8988T (cell line): ENCODE results near the gene NCOA3.

Experiments used
- DNase-seq: peaks from one replicate; pipeline ENCODE4 v3.0.0; 2011

The NCOA3 gene

GRCh38 chr20:47648943-47649342, 147.3 kb downstream of the NCOA3 start:
- DNase-seq = no peak

GRCh38 chr20:47652301-47652700, 150.6 kb downstream of the NCOA3 start:
- DNase-seq = no peak

DNA sequence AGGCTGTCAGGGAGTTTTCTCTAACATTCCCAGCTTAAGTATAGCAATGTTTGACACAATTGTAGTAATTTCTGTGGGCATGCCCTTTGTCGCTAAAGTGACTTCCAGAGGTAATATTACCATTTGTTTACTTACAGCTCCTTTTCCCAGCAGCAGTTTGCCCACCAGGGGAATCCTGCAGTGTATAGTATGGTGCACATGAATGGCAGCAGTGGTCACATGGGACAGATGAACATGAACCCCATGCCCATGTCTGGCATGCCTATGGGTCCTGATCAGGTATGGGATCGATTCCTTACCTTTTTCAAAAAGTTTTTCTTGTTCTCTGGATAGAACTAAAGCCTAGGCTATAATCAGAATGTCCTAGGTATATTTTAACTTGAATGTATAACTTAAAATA, 151.1 kb downstream of the NCOA3 start:
- no peak for DNase-seq

- DNase-seq = no peak
These were observed 152.2 kb downstream of the NCOA3 start for GRCh38 chr20:47653869-47654268.

- no peak for DNase-seq
These were observed 152.7 kb downstream of the NCOA3 start for GRCh38 chr20:47654370-47654769.

DNA sequence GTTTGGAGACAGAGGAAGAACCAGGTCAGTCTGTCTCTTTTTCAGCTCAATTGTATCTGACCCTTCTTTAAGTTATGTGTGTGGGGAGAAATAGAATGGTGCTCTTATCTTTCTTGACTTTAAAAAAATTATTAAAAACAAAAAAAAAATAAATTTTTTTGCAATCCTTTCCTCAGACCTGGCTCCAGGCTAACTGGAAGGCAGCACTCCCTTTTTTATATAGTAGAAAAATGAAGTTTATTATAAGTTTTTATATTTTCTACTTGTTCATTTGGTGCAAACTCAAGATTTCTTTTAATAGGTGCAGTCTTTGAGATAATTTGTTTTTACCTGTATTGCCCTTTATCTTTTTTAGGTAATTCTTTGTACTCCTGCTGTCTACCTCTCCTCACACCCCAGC, 153.9 kb downstream of the NCOA3 start:
- no peak for DNase-seq

GRCh38 chr20:47656318-47656717, 154.6 kb downstream of the NCOA3 start:
- DNase-seq = no peak

DNA sequence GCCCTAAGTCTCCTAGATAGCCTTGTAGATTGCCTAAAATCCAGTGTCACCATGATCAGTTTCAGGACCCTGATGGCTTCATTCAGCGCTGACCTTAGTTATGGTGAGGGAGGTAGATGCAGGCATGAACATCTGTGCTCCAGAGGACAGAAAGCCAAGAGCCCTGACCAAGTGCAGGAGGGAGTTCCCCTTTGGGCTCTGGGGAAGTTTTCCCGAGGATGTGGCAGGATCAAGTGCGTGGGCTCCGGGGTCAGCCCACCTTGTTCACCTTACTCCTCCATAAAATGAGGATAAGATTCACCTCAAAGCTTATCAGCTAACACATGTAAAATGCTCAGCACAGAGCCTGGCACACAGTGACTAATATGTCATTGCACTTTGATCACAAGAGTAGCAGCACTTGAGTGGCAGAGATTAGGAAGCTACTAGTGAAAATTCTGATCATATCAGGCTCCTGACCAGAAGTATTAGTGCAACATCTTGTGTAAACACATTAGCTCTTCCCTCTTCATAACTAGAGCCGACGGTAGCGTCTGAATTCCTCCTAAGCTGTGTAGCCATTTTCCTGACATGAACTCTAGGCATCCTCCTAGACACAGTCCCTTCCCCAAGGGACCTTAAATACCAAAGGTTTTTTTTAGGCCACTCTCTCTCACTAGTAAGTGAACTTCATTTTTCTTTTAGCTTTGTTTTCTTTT, 158.4 kb downstream of the NCOA3 start:
- no peak for DNase-seq

DNA sequence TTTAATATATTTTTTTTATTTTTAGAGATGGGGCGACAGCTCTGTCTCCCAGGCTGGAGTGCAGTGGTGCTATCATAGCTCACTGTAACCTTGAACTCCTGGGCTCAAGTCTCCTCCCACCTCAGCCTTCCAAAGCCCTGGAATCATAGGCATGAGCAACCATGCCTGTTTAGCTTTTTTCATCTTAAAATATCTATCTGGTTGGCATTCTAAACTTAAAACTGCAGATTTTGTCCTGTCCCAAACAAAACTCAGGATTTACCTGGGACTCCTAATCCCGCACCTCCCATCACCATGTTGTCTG, 158.9 kb downstream of the NCOA3 start:
- no peak for DNase-seq

- no peak for DNase-seq
These were observed 159.5 kb downstream of the NCOA3 start for GRCh38 chr20:47660983-47661700.

DNA sequence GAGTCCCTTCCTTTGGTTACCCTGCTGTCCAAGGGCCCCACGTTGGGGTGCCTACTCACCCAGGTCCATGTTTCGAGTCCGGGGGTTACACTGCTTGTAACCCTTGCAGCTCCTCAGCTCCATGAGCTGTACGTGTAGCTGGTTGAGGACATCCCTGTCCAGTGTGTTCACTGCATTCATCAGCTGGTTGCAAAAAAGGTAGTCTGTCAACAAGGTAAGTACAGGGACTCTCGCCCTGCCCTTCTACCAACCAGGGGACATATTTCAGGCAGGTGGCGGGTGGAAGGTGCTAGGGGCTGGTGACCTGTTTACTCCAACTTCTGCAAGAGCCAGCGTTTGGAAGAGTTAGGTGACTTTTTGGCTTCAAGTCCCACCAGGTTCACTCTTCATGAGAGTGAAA, 160.0 kb downstream of the NCOA3 start:
- no peak for DNase-seq

DNA sequence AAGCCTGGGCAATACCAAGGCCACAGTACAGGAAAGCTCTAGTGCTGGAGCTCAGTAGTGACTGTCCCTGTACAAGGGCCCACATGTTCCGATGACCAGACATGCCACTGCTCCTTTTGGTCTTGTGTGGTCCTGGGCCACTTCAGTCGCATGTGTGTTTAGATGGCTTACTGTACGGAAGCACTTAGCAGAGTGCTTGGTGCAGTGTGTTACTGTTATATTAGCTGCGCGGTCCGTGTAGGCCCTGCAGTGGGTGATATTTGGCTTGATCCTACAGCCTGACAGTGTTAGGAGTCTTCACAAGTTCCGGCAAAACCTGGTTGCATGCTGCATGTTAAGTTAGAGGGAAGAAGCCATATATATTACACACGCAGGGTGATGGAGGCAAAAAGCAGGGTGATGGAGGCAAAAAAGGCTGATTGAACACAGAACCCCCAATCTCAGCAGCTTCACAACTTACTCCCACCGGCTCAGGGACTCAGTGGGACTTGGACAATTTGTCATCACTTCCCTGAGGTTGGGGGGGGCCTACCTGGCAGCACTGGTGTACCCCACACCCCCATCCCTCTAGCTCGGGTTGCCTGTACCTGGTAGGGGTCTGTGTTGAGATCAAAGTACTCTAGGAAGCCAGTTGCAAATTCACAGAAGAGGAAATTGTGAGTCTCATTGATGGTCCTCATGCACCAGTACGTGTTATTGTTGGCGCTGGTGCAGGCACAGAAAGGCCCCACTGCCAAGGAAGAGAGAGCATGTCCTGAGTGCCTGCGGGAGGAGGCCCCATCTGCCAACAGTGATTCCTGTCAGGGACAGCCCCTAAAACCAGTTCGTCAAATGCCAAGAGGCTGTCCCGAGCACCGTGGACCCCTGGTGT, 161.0 kb downstream of the NCOA3 start:
- no peak for DNase-seq

- peak; percentile 91 for DNase-seq
These were observed 161.8 kb downstream of the NCOA3 start for GRCh38 chr20:47663354-47664067.

- DNase-seq = no peak
These were observed 162.4 kb downstream of the NCOA3 start for GRCh38 chr20:47664068-47664437.

GRCh38 chr20:47664744-47665143, 163.1 kb downstream of the NCOA3 start:
- no peak for DNase-seq

- no peak for DNase-seq
These were observed 163.7 kb downstream of the NCOA3 start for GRCh38 chr20:47665221-47665991.

GRCh38 chr20:47666304-47666703, 164.6 kb downstream of the NCOA3 start:
- DNase-seq = no peak

GRCh38 chr20:47667086-47667485, 165.4 kb downstream of the NCOA3 start:
- DNase-seq = no peak

DNA sequence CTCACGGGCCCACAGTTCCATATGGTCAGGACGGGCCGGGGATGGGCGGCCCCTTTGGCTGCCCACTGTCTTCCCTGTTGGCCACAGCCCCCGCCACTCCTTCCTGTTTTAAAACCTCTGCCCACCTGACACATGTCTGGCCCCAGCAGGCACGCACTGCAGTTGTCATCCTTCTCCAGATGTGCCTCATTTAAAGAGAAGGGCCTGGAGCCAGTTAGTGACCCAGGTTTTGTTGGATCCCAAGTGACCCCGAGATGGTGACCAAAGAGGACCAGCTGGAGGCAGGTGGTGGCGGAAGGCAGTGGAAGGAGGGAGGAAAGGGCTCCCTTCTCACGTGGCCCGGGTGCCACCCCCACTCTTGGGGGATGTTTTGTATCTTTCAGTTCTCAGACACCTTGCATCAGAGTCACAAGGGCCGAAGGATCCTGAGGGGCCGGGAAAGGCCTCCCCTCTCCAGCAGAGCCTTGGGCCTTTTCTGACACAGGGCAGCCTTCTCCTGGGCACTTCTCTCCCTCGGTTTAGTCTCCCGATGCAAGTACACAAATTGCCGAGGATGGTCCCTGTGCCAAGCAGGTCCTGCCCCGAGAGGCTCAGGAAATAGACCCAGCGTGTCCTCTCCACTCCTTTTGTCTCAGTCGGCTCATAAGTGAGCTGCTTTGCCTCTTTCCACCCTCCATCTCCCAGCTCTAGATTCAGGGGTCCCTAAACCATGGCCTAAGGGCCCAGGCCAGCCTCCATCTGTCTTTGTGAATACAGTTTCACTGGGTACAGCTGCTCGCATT, 166.0 kb downstream of the NCOA3 start:
- no peak for DNase-seq

- no peak for DNase-seq
These were observed 166.8 kb downstream of the NCOA3 start for GRCh38 chr20:47668313-47669151.

DNA sequence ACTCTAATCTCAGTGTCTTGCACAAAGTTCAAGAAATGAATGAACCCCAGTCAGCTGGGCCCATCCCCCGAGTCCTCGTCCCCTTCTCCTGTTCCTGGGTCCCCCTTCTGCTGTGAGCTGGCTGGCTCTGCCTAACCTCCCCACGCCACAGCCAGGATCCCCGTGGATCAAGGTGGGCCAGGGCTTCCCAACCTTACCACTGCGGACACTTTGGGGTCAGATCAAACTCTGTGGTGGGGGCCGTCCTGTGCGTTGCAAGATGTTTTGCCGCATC, 167.4 kb downstream of the NCOA3 start:
- DNase-seq = no peak
